HepG2 (cell line): ENCODE results near the gene SEZ6. TPM values are rescaled to one million over a fixed set of nuclear protein-coding genes. Genes with fewer than 3 reads are reported as not detected.

Experiments used
- FOXM1 ChIP-seq: sonication (generic); formaldehyde crosslinking; IDR thresholded peaks from 2 replicates; pipeline ENCODE4 v1.5.0; 2020; ENCODE audit warnings: missing genetic modification reagents
- REST ChIP-seq, 2 experiments: IDR thresholded peaks; 2 replicates each; pipeline ENCODE4 v1.6.1; 2011 to 2012; ENCODE audit warnings: low read length in 2 of 2, borderline replicate concordance in 1 of 2, low read depth in 1 of 2, mild to moderate bottlenecking in 1 of 2, moderate library complexity in 1 of 2
- ZBTB3 ChIP-seq: sonication (generic); formaldehyde crosslinking; IDR thresholded peaks from 2 replicates; pipeline ENCODE4 v1.4.0; 2020; ENCODE audit warnings: low read depth, mild to moderate bottlenecking, moderate library complexity, missing genetic modification reagents, borderline replicate concordance
- ZHX2 ChIP-seq, 2 experiments: sonication (generic) in 1 of 2; formaldehyde crosslinking in 1 of 2; IDR thresholded peaks; 2 replicates each; pipeline versions ENCODE4 v1.6.1 to v1.9.0; 2014 to 2022; ENCODE audit warnings: antibody characterized with exemption in 1 of 2, borderline replicate concordance in 1 of 2, inconsistent platforms in 1 of 2, low read depth in 1 of 2, missing genetic modification reagents in 1 of 2
- ZNF136 ChIP-seq: sonication (generic); formaldehyde crosslinking; IDR thresholded peaks from 2 replicates; pipeline ENCODE4 v1.8.1; 2022; ENCODE audit warnings: low read depth, mild to moderate bottlenecking, moderate library complexity, missing genetic modification reagents
- ZNF337 ChIP-seq: sonication (generic); formaldehyde crosslinking; IDR thresholded peaks from 2 replicates; pipeline ENCODE4 v1.5.1; 2020; ENCODE audit warnings: missing genetic modification reagents, low read depth, mild to moderate bottlenecking, borderline replicate concordance
- ZNF44 ChIP-seq: sonication (generic); formaldehyde crosslinking; IDR thresholded peaks from 2 replicates; pipeline ENCODE4 v1.5.1; 2020; ENCODE audit warnings: mild to moderate bottlenecking, missing genetic modification reagents
- ZNF468 ChIP-seq: sonication (generic); formaldehyde crosslinking; IDR thresholded peaks from 2 replicates; pipeline ENCODE4 v1.8.0; 2022; ENCODE audit warnings: mild to moderate bottlenecking, moderate library complexity, missing genetic modification reagents
- ZNF790 ChIP-seq: sonication (generic); formaldehyde crosslinking; IDR thresholded peaks from 2 replicates; pipeline ENCODE4 v1.8.0; 2022; ENCODE audit warnings: missing genetic modification reagents, mild to moderate bottlenecking, borderline replicate concordance
- ZNF83 ChIP-seq: sonication (generic); formaldehyde crosslinking; IDR thresholded peaks from 2 replicates; pipeline ENCODE4 v1.4.0; 2020; ENCODE audit warnings: missing genetic modification reagents, mild to moderate bottlenecking, borderline replicate concordance
- polyA plus RNA-seq, 8 experiments: library from polyadenylated mRNA; depleted of rRNA in 3 of 8; stranded (reverse) in 7 of 8; unstranded in 1 of 8; fragments of >200 nt; fragmentation: Illumina TruSeq in 4 of 8; extraction: Trizol in 4 of 8; gene quantifications; 2 replicates each; pipeline versions ENCODE4 v1.2.1 to v1.2.3, GENCODE V29; 2011 to 2016; ENCODE audit warnings: low read depth in 4 of 8, missing spikeins in 1 of 8, mixed read lengths in 1 of 8; ENCODE audit not compliant: insufficient read depth in 1 of 8
- total RNA-seq, 5 experiments: library from RNA; depleted of rRNA; stranded (reverse); fragments of >200 nt; fragmentation: Illumina TruSeq; extraction: Trizol; gene quantifications; 2 replicates each; pipeline ENCODE4 v1.2.3, GENCODE V29; 2016; ENCODE audit warnings: low read depth in 1 of 5
- TF ChIP-seq, protein P1 (sequence below): sonication (generic); formaldehyde crosslinking; IDR thresholded peaks from 2 replicates; pipeline ENCODE4 v1.4.0; 2020; ENCODE audit warnings: missing genetic modification reagents, borderline replicate concordance

The SEZ6 gene
- total and polyA plus RNA-seq, 2 of the 13 experiments (the other 11 are each of a cell fraction or from before 2014, with no cell fraction given), result not detected

DNA sequence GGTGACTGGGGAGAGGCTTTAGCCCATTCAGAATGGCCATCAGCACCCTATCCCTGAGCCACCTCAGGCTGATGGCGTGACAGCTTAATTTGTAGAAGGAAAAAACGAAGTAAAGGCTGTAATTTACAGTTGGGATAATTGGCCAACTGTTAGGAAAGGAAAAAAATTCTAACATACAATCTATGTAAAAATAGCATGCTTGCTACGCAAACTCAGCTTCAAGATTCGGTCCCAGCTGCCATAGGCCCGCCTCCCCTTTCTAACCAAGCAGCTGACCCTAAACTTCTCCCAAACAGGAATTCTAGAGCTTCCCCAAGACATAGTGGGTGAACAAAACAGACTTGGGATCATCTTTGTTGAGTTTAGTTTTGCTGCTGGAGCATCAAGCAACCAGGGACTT lies 4.9 kb downstream of the SEZ6 start (continued):
- TF ChIP-seq ZHX2 (IDR thresholded peaks at IDR 0.05; ENCODE audit: low read depth) (no peak), ZHX2 (CRISPR knock-in tag; IDR thresholded peaks at IDR 0.05; ENCODE audit: borderline replicate concordance) (no peak), ZBTB3 (CRISPR knock-in tag) (no peak), REST (IDR thresholded peaks at IDR 0.05; ENCODE audit: borderline replicate concordance in 1 of 2, low read depth in 1 of 2, low read length in 2 of 2) (no peak), ZNF468 (CRISPR knock-in tag) (no peak), ZNF790 (CRISPR knock-in tag) (no peak), FOXM1 (no peak), ZNF44 (CRISPR knock-in tag) (no peak), ZNF136 (no peak), ZNF83 (CRISPR knock-in tag) (no peak), ZNF337 (CRISPR knock-in tag) (no peak)
- TF ChIP-seq, protein P1, sequence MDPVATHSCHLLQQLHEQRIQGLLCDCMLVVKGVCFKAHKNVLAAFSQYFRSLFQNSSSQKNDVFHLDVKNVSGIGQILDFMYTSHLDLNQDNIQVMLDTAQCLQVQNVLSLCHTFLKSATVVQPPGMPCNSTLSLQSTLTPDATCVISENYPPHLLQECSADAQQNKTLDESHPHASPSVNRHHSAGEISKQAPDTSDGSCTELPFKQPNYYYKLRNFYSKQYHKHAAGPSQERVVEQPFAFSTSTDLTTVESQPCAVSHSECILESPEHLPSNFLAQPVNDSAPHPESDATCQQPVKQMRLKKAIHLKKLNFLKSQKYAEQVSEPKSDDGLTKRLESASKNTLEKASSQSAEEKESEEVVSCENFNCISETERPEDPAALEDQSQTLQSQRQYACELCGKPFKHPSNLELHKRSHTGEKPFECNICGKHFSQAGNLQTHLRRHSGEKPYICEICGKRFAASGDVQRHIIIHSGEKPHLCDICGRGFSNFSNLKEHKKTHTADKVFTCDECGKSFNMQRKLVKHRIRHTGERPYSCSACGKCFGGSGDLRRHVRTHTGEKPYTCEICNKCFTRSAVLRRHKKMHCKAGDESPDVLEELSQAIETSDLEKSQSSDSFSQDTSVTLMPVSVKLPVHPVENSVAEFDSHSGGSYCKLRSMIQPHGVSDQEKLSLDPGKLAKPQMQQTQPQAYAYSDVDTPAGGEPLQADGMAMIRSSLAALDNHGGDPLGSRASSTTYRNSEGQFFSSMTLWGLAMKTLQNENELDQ (CRISPR knock-in tag), result no peak
